GM12891 (cell line): Measurements from ENCODE around the gene PAPOLG.

Experiments used
- PAX5 ChIP-seq: IDR thresholded peaks from 2 replicates; pipeline ENCODE4 v1.6.1; 2011; ENCODE audit warnings: low read length, moderate library complexity, mild to moderate bottlenecking; ENCODE audit not compliant: insufficient read depth, severe bottlenecking
- POLR2A ChIP-seq: IDR thresholded peaks from 2 replicates; pipeline ENCODE4 v1.6.1; 2011; ENCODE audit warnings: low read depth, low read length, control low read depth
- POLR2AphosphoS5 ChIP-seq: IDR thresholded peaks from 2 replicates; pipeline ENCODE4 v1.6.1; 2011; ENCODE audit warnings: low read depth, low read length, control low read depth
- POU2F2 ChIP-seq: IDR thresholded peaks from 2 replicates; pipeline ENCODE4 v1.6.1; 2011; ENCODE audit warnings: low read depth, mild to moderate bottlenecking, control low read depth, low read length, moderate library complexity
- TAF1 ChIP-seq: IDR thresholded peaks from 2 replicates; pipeline ENCODE4 v1.6.1; 2011; ENCODE audit warnings: low read depth, low read length, control low read depth

DNA sequence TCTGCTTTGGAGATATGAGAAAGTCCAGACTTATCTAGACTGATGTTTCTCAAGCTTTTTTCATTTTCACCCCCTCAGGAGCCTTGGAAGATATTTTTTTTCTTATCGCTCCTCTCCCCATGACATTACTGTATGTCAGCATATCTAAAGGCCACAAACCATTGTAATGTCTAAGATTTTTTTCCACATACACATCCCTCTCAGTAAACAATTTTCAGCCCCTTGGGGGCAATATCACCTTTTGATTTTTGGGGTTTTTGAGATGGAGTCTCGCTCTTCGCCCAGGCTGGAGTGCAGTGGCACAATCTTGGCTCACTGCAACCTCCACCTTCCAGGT lies 65.0 kb downstream of the PAPOLG start:
- TF ChIP-seq TAF1, result no peak
- no peak for TF ChIP-seq POLR2A
- no peak for TF ChIP-seq POLR2AphosphoS5
- no peak for TF ChIP-seq POU2F2
- no peak for TF ChIP-seq PAX5
